ENCODE data around the gene PER2. TPM values are rescaled to one million over a fixed set of nuclear protein-coding genes. Genes with fewer than 3 reads are reported as not detected.
"Not testable (repeated sequence)": the region's sequence is repeated elsewhere in the genome, so short reads cannot be mapped to it uniquely, and the experiment has no call there.

The PER2 gene
- polyA plus RNA-seq, 2 of the 4 experiments (the other 2 are of a cell fraction): 3.4 to 8.5 TPM

DNA sequence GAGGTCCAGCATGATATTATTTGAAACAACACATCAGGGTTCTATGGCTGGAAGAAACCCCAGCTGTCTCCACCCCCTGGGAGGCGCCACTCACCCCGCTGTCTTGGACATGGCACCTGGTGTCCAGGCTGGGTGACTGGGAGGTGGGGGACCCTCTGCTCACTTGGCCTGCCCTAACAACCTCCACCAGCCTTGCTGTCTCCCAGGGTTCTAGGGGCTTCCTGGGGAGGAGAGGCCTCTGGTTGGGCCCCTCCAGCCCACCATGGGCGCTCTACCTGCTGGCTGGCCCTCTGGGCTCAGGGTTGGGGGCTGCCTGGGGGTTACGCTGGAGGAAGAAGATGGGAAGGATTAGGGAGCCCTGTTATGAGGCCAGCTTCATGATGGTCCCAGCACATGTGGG, 16.3 kb downstream of the PER2 start:
- ATAC-seq (no peak; a peak in 1 of 6 replicates), DNase-seq (ENCODE audit: low read depth in 1 of 2, low spot score in 1 of 2) (no peak), FAIRE-seq (no peak)
- Histone ChIP-seq H3K4me1 (peaks cover 6% of the 10 kb centered on the region; the same call in 2 of the 3 replicates), H3K4me2 (no peak overlapping the region), H3K9me3 (no peaks in the 10 kb centered on the region), H3K4me3 (no peak overlapping the region), H3K27ac (no peak overlapping the region)
- ChIA-PET CTCF (interaction anchor here (0.8 to 22.7 kb wide), 8 partner anchors 10 to 834 kb away, joined by 3 to 351 read pairs (median 4); no protein-coding TSS in a partner anchor), POLR2A (no interaction called here)
- TF ChIP-seq, protein P1, sequence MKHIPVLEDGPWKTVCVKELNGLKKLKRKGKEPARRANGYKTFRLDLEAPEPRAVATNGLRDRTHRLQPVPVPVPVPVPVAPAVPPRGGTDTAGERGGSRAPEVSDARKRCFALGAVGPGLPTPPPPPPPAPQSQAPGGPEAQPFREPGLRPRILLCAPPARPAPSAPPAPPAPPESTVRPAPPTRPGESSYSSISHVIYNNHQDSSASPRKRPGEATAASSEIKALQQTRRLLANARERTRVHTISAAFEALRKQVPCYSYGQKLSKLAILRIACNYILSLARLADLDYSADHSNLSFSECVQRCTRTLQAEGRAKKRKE (CRISPR knock-in tag; IDR thresholded peaks at IDR 0.05; ENCODE audit: low read depth): no peak
- TF ChIP-seq CHD4 (IDR thresholded peaks at IDR 0.05; ENCODE audit: borderline replicate concordance) (no peak), MAFK (IDR thresholded peaks at IDR 0.05; ENCODE audit: partially characterized antibody) (no peak), EHMT2 (IDR thresholded peaks at IDR 0.05; ENCODE audit: low read depth) (no peak), HEYL (CRISPR knock-in tag; IDR thresholded peaks at IDR 0.05) (no peak), FOSL2 (IDR thresholded peaks at IDR 0.05) (no peak), FOSL2 (CRISPR knock-in tag; IDR thresholded peaks at IDR 0.05) (no peak), FOSB (CRISPR knock-in tag; IDR thresholded peaks at IDR 0.05) (no peak), ZC3H11A (IDR thresholded peaks at IDR 0.05) (no peak)
- TF ChIP-seq, protein P2, sequence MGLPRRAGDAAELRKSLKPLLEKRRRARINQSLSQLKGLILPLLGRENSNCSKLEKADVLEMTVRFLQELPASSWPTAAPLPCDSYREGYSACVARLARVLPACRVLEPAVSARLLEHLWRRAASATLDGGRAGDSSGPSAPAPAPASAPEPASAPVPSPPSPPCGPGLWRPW (IDR thresholded peaks at IDR 0.05): no peak
- WGBS (ENCODE audit: missing lambda C conversion rate): 95% methylated on average over 4 of the region's 4 CpGs

DNA sequence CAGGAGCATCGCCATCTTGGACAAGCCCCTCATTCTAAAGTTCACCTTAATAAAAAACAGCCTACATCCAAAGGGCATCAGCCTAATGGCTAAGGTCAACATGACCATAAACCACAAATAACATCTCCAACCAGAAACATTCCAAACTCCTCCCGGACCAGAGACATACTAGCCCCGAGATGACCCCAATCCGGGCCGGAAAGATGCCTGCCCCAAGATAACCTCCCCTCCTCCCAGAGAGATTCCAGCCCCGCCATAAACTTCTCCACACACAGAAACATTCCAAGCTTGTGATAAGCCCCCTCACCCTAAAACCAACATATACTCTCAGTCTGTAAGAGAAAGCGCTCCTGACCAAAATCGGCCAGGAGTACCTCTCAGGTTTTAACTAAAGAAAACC, 16.7 kb downstream of the PER2 start:
- 79% methylated on average over 8 of the region's 8 CpGs for WGBS (ENCODE audit: missing lambda C conversion rate)
- H3K4me2 ChIP-seq; H3K9me3 ChIP-seq; H3K4me3 ChIP-seq; POLR2A ChIA-PET; H3K27ac ChIP-seq; H3K4me1 ChIP-seq; FAIRE-seq; DNase-seq (ENCODE audit: low read depth in 1 of 2, low spot score in 1 of 2); ATAC-seq: not testable (repeated sequence)
- CTCF ChIA-PET: interaction anchor here (1.0 to 22.7 kb wide), 3 partner anchors 13 to 34 kb away, joined by 3 to 351 read pairs (median 6); no protein-coding TSS in a partner anchor

DNA sequence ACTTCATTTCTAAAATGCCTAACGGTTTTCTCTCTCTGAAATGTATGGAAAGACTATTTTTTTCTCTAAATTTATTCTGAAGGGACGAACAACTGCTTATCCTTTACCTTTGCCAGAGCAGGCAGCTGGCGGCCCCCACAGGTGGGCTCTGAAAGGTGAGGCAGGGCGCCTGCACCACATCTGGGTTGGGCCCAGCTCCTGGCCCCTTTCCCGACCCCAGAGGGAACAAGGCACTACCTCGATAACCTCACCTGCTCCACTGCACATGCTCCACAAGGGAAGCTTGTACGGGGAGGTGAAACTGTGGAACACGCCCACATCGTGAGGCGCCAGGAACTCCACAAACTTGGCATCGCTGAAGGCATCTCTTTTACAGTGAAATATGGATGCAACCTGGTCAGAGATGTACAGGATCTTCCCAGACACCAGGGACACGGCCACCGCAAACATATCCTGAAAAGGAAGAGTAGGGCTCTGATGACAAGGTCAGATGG, 17.3 kb downstream of the PER2 start:
- H3K9me3 ChIP-seq: no peaks in the 10 kb centered on the region
- DNase-seq (ENCODE audit: low read depth in 1 of 2, low spot score in 1 of 2) (no peak), ATAC-seq (no peak), FAIRE-seq (no peak)
- TF ChIP-seq BHLHE40 (IDR thresholded peaks at IDR 0.05; ENCODE audit: low read depth, low read length) (no peak), CBX2 (IDR thresholded peaks at IDR 0.05; ENCODE audit: borderline replicate concordance, low read depth) (no peak), HDAC2 (IDR thresholded peaks at IDR 0.05) (no peak), CHD2 (IDR thresholded peaks at IDR 0.05; ENCODE audit: low read length, partially characterized antibody) (no peak), CHD4 (IDR thresholded peaks at IDR 0.05; ENCODE audit: borderline replicate concordance) (no peak)
- TF ChIP-seq, protein P3, sequence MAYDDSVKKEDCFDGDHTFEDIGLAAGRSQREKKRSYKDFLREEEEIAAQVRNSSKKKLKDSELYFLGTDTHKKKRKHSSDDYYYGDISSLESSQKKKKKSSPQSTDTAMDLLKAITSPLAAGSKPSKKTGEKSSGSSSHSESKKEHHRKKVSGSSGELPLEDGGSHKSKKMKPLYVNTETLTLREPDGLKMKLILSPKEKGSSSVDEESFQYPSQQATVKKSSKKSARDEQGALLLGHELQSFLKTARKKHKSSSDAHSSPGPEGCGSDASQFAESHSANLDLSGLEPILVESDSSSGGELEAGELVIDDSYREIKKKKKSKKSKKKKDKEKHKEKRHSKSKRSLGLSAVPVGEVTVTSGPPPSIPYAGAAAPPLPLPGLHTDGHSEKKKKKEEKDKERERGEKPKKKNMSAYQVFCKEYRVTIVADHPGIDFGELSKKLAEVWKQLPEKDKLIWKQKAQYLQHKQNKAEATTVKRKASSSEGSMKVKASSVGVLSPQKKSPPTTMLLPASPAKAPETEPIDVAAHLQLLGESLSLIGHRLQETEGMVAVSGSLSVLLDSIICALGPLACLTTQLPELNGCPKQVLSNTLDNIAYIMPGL (CRISPR knock-in tag; IDR thresholded peaks at IDR 0.05; ENCODE audit: borderline replicate concordance): no peak
- no peak overlapping the region for H3K27ac ChIP-seq
- WGBS (ENCODE audit: missing lambda C conversion rate): 81% methylated on average over 13 of the region's 13 CpGs
- POLR2A ChIA-PET: no interaction called here
- H3K4me2 ChIP-seq: no peak overlapping the region
- peaks cover 9% of the 10 kb centered on the region; the same call in 2 of the 3 replicates for H3K4me1 ChIP-seq
- H3K4me3 ChIP-seq: no peak overlapping the region
- CTCF ChIA-PET: interaction anchor here (1.2 to 22.7 kb wide), 3 partner anchors 12 to 34 kb away, joined by 4 to 351 read pairs (median 6); no protein-coding TSS in a partner anchor

DNA sequence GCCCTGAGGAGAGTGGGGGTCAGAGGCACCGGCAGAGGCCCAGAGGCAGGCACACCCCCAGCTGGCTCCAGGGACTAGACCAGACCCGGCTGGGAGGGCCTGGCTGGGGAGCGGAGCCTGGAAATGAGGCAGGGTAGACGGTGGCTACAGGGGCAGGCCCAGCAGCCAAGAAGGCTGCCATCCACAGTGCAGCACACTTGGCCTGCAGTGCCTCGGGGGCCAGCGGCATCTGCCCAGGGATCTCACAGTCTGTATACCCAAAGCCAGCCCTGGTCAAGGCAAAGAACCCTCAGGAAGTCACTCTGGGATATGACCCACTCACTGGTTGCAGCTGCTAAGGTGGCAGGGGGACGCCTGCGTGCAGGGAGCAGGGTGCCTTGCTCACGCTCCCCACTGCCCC, 17.8 kb downstream of the PER2 start:
- H3K27ac ChIP-seq: no peak overlapping the region
- ATAC-seq (peak in 1 of 2 experiments; percentile 11; a peak in 3 of 6 replicates), DNase-seq (ENCODE audit: low read depth in 1 of 2, low spot score in 1 of 2) (no peak), FAIRE-seq (no peak)
- TF ChIP-seq POLR2A (IDR thresholded peaks at IDR 0.05; ENCODE audit: low read length) (no peak), ZFP36 (IDR thresholded peaks at IDR 0.05; ENCODE audit: borderline replicate concordance, partially characterized antibody) (no peak)
- TF ChIP-seq, protein P4, sequence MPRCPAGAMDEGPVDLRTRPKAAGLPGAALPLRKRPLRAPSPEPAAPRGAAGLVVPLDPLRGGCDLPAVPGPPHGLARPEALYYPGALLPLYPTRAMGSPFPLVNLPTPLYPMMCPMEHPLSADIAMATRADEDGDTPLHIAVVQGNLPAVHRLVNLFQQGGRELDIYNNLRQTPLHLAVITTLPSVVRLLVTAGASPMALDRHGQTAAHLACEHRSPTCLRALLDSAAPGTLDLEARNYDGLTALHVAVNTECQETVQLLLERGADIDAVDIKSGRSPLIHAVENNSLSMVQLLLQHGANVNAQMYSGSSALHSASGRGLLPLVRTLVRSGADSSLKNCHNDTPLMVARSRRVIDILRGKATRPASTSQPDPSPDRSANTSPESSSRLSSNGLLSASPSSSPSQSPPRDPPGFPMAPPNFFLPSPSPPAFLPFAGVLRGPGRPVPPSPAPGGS (IDR thresholded peaks at IDR 0.05): no peak
- H3K9me3 ChIP-seq: no peaks in the 10 kb centered on the region
- peaks cover 9% of the 10 kb centered on the region; the same call in 2 of the 3 replicates for H3K4me1 ChIP-seq
- ChIA-PET POLR2A (no interaction called here), CTCF (interaction anchor here (1.4 to 22.7 kb wide), 2 partner anchors 11 to 13 kb away, joined by 4 to 351 read pairs; no protein-coding TSS in a partner anchor)
- no peak overlapping the region for H3K4me3 ChIP-seq
- H3K4me2 ChIP-seq: no peak overlapping the region
- 87% methylated on average over 9 of the region's 9 CpGs for WGBS (ENCODE audit: missing lambda C conversion rate)

All from A549 (cell line).